Measurements from ENCODE around the gene RPS29. TPM values are rescaled to one million over a fixed set of nuclear protein-coding genes. Genes with fewer than 3 reads are reported as not detected.
A peak's percentile ranks its signal among the peaks of the same experiment; 100 is the strongest.
"Not testable (repeated sequence)": the region's sequence is repeated elsewhere in the genome, so short reads cannot be mapped to it uniquely, and the experiment has no call there.

The RPS29 gene
- total and polyA plus RNA-seq, 8 donors = 422 to 7,374 (median 3,536) TPM

DNA sequence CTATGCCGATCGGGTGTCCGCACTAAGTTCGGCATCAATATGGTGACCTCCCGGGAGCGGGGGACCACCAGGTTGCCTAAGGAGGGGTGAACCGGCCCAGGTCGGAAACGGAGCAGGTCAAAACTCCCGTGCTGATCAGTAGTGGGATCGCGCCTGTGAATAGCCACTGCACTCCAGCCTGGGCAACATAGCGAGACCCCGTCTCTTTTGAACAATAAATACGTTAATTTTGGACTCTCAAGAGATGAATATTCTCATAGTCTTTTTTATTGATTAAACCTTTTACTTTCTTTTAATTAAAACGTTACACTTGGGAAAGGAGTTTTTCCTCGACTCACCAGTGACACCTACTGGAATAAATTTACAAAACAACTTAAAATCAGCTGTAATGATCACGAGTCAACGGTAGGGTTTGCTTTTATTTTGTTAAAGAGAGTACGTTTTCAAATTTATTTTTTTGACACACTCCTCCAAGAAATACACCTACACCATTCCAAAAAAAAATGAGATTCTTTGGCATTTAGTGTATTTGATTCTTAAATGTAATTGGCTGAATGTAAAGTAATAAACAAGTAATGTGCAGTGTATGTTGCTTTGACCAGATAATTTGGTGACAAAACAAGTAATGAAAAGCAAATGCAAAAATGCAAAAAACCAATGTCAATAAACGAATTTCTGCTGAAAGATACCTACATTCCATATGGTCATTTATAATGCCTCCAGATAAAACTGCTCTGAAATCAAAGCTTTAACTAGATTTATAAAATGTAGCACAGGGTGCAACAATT, 687 bp upstream of the RPS29 start:
- TF ChIP-seq, protein P1, sequence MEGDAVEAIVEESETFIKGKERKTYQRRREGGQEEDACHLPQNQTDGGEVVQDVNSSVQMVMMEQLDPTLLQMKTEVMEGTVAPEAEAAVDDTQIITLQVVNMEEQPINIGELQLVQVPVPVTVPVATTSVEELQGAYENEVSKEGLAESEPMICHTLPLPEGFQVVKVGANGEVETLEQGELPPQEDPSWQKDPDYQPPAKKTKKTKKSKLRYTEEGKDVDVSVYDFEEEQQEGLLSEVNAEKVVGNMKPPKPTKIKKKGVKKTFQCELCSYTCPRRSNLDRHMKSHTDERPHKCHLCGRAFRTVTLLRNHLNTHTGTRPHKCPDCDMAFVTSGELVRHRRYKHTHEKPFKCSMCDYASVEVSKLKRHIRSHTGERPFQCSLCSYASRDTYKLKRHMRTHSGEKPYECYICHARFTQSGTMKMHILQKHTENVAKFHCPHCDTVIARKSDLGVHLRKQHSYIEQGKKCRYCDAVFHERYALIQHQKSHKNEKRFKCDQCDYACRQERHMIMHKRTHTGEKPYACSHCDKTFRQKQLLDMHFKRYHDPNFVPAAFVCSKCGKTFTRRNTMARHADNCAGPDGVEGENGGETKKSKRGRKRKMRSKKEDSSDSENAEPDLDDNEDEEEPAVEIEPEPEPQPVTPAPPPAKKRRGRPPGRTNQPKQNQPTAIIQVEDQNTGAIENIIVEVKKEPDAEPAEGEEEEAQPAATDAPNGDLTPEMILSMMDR (IDR thresholded peaks at IDR 0.05) = peak in 5 of 7 experiments; percentile 56 to 86 (median 79)
- no peak for TF ChIP-seq POLR2AphosphoS5 (IDR thresholded peaks at IDR 0.05)
- DNase-seq = peak in 1 of 2 donors; percentile 83
- Histone ChIP-seq H3K36me3 (peaks cover 18 to 30% (median 26%) of the 10 kb centered on the region in 4 donors), H3K4me1 (peaks cover 17 to 48% (median 31%) of the 10 kb centered on the region in 4 donors), H3K27me3 (no peaks in the 10 kb centered on the region), H3K9me3 (no peaks in the 10 kb centered on the region), H3K27ac (peak overlapping the region; percentile 84 to 98 (median 96)), H3K4me3 (peak overlapping the region; percentile 61 to 92 (median 85))
- intact Hi-C loops (cut with DNase I; ENCODE audit: low total_unique reads) = no loop called here
- WGBS, 5 donors = 0 to 4% (median 1%) methylated on average over 11 to 13 of the region's 21 CpGs

DNA sequence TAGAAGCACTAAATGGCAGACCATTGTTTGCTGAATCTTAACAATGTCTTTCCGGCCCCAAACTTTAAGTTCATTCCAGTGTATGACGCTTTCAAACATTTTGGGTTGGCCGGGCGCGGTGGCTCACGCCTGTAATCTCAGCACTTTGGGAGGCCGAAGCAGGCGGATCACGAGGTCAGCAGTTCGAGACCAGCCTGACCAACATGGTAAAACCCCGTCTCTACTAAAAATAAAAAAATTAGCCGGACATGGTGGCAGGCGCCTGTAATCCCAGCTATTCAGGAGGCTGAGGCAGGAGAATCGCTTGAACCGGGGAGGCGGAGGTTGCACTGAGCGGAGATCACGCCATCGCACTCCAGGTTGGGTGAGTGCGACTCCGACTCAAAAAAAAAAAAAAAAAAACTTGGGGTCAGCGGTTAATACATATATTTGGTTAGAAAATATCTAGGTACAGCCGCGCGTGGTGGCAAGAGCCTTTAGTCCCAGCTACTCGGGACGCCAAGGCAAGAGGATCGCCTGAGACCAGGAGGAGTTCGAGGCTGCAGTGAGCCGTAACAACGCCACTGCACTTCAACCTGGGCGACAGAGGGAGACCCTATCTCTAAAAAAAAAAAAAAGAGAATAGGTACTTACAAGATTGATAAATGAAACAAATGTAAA, 1.1 kb downstream of the RPS29 start:
- intact Hi-C loops (cut with DNase I; ENCODE audit: low total_unique reads); H3K27me3 ChIP-seq; H3K9me3 ChIP-seq: not testable (repeated sequence)
- Histone ChIP-seq H3K36me3 (peaks cover 18 to 34% (median 30%) of the 10 kb centered on the region in 4 donors), H3K27ac (peak overlapping the region; percentile 84 to 98 (median 96)), H3K4me1 (peaks cover 17 to 54% (median 32%) of the 10 kb centered on the region in 4 donors), H3K4me3 (peak overlapping the region; percentile 61 to 92 (median 85))
- peak in 1 of 2 donors; percentile 50 for DNase-seq
- WGBS, 5 donors = 7 to 14% (median 10%) methylated on average over 32 of the region's 32 CpGs

DNA sequence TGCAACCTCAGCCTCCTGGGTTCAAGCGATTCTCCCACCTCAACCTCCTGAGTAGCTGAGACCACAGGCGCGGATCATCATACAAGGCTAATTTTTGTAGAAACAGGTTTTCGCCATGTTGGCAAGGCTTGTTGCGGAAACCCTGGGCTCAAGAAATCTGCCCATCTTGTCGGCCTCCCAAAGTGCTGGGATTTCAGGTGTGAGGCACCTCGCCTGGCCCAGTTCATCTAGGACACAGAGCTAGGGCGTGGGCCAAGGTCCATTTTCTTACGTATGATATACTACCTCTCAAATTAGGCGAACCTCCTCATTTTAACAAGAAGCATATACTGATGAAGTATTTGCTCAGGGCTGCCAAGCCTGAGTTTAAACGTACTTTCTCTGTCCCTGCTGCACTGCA, 2.1 kb downstream of the RPS29 start:
- Histone ChIP-seq H3K27me3 (no peaks in the 10 kb centered on the region), H3K4me3 (peak overlapping the region in 3 of 4 donors; percentile 1 to 88 (median 82)), H3K9me3 (no peaks in the 10 kb centered on the region), H3K36me3 (peaks cover 18 to 34% (median 30%) of the 10 kb centered on the region in 4 donors), H3K4me1 (peaks cover 17 to 54% (median 32%) of the 10 kb centered on the region in 4 donors), H3K27ac (no peak overlapping the region)
- no peak for TF ChIP-seq POLR2A (IDR thresholded peaks at IDR 0.05)
- TF ChIP-seq, protein P1 (IDR thresholded peaks at IDR 0.05) = no peak
- TF ChIP-seq POLR2AphosphoS5 (IDR thresholded peaks at IDR 0.05) = no peak
- no peak for TF ChIP-seq EP300 (IDR thresholded peaks at IDR 0.05)
- DNase-seq = no peak
- 76 to 83% (median 82%) methylated on average over 11 of the region's 11 CpGs for WGBS, 5 donors
- intact Hi-C loops (cut with DNase I; ENCODE audit: low total_unique reads) = no loop called here

DNA sequence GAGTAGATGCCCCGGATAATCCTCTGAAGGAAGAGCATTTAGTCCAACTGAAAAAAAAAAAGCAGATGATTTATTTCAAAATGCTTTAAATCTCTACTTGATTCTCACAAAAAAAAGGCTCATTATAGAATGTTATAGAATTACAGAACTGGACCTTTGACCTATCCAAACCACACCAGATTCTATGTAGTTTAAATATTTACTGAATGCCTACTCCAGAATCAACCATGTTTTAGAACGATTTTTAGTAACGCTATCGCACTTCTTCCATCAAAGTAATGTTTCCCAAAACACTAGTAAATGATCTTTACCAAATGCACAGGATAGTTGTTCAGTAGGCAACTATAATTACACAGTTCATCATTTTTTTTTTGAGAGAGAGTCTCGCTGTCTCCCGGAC, 2.6 kb downstream of the RPS29 start:
- peak overlapping the region in 3 of 4 donors; percentile 1 to 88 (median 82) for H3K4me3 ChIP-seq
- no peak for DNase-seq
- H3K9me3 ChIP-seq = no peaks in the 10 kb centered on the region
- intact Hi-C loops (cut with DNase I; ENCODE audit: low total_unique reads) = no loop called here
- WGBS, 5 donors = 56 to 67% (median 59%) methylated on average over 6 of the region's 6 CpGs
- no peak overlapping the region for H3K27ac ChIP-seq
- H3K27me3 ChIP-seq = no peaks in the 10 kb centered on the region
- TF ChIP-seq, protein P1 (IDR thresholded peaks at IDR 0.05) = no peak
- peaks cover 17 to 54% (median 32%) of the 10 kb centered on the region in 4 donors for H3K4me1 ChIP-seq
- H3K36me3 ChIP-seq = peaks cover 18 to 34% (median 30%) of the 10 kb centered on the region in 4 donors

Data from stomach (tissue), 9 donors.